ENCODE data around the gene KCNK3.

The KCNK3 gene

DNA sequence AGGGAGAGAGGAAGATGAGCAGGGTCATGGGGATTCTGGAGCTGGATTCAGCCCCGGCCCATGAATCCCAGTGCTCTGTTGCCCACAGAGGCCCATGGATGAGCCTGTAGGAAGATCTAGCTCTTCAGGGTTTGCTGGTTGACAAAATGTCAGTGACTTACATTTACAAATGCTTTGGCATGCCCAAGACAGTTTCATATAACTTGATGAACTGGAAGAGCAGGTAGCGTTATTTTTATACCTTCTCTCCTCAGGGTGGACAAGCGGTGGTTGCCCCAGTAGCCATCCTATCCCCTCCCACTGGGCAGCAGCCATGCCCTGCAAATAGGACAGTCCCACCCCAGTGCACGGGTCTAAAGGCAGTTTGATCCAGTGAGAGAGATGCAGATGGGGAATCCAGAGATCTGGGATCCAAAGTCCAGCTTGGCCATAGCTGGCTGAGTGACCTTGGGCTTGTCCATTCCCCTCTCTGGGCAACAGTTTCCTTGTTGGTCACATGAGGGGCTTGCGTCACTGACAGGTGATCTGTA is 21.5 kb upstream of the KCNK3 start:
- no peak overlapping the region for H3K9ac ChIP-seq (ENCODE audit: low read length)
- TF ChIP-seq, protein P1, sequence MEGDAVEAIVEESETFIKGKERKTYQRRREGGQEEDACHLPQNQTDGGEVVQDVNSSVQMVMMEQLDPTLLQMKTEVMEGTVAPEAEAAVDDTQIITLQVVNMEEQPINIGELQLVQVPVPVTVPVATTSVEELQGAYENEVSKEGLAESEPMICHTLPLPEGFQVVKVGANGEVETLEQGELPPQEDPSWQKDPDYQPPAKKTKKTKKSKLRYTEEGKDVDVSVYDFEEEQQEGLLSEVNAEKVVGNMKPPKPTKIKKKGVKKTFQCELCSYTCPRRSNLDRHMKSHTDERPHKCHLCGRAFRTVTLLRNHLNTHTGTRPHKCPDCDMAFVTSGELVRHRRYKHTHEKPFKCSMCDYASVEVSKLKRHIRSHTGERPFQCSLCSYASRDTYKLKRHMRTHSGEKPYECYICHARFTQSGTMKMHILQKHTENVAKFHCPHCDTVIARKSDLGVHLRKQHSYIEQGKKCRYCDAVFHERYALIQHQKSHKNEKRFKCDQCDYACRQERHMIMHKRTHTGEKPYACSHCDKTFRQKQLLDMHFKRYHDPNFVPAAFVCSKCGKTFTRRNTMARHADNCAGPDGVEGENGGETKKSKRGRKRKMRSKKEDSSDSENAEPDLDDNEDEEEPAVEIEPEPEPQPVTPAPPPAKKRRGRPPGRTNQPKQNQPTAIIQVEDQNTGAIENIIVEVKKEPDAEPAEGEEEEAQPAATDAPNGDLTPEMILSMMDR (IDR thresholded peaks at IDR 0.05; ENCODE audit: low read depth, low read length): no peak
- no peak for TF ChIP-seq EZH2phosphoT487 (IDR thresholded peaks at IDR 0.05; ENCODE audit: low read depth)

DNA sequence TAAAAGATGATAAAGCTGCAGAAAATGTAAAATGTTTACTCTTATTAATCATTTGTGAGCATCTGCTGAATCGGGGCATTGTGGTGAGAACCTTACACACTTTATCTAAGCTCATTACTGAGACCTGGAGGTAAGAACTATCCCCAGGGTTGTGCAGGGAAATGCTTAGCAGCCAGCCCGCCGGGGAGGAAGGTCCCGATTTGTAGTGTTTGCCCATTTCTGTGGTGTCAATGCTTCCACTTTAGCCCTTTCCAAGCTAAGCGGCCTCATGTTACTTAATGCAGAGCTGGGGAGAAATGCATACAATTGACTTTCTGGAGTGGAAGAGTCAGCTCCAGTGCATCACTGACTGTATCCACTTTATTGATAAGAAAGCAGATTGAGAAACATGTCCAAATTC is 20.8 kb upstream of the KCNK3 start:
- Histone ChIP-seq H4K20me1 (ENCODE audit: insufficient read depth, low read length) (no peaks in the 10 kb centered on the region), H3K9me3 (ENCODE audit: insufficient read depth, low read length) (no peaks in the 10 kb centered on the region), H3K4me1 (ENCODE audit: low read length) (no peaks in the 10 kb centered on the region), H3K9ac (ENCODE audit: low read length) (no peak overlapping the region), H3K4me3 (ENCODE audit: low read length) (no peak overlapping the region), H3K27ac (ENCODE audit: low read length) (no peak overlapping the region), H3K27me3 (ENCODE audit: low read depth, low read length) (peaks cover 38% of the 10 kb centered on the region), H3K4me2 (ENCODE audit: low read length) (no peak overlapping the region), H2AFZ (ENCODE audit: low read depth, low read length) (no peak overlapping the region), H3K79me2 (ENCODE audit: low read length) (no peaks in the 10 kb centered on the region), H3K36me3 (replicated peaks; ENCODE audit: low read depth, low read length) (no peaks in the 10 kb centered on the region)
- TF ChIP-seq, protein P1 (IDR thresholded peaks at IDR 0.05; ENCODE audit: low read depth, low read length): no peak
- no peak for TF ChIP-seq EZH2phosphoT487 (IDR thresholded peaks at IDR 0.05; ENCODE audit: low read depth)

More for the DNA sequence above, 21.5 kb upstream of the KCNK3 start:
- Histone ChIP-seq H3K27me3 (ENCODE audit: low read depth, low read length) (peaks cover 38% of the 10 kb centered on the region), H3K79me2 (ENCODE audit: low read length) (no peaks in the 10 kb centered on the region), H3K36me3 (replicated peaks; ENCODE audit: low read depth, low read length) (no peaks in the 10 kb centered on the region), H4K20me1 (ENCODE audit: insufficient read depth, low read length) (no peaks in the 10 kb centered on the region), H3K9me3 (ENCODE audit: insufficient read depth, low read length) (no peaks in the 10 kb centered on the region), H3K4me2 (ENCODE audit: low read length) (no peak overlapping the region), H3K4me3 (ENCODE audit: low read length) (no peak overlapping the region), H3K27ac (ENCODE audit: low read length) (no peak overlapping the region), H3K4me1 (ENCODE audit: low read length) (no peaks in the 10 kb centered on the region), H2AFZ (ENCODE audit: low read depth, low read length) (no peak overlapping the region)

DNA sequence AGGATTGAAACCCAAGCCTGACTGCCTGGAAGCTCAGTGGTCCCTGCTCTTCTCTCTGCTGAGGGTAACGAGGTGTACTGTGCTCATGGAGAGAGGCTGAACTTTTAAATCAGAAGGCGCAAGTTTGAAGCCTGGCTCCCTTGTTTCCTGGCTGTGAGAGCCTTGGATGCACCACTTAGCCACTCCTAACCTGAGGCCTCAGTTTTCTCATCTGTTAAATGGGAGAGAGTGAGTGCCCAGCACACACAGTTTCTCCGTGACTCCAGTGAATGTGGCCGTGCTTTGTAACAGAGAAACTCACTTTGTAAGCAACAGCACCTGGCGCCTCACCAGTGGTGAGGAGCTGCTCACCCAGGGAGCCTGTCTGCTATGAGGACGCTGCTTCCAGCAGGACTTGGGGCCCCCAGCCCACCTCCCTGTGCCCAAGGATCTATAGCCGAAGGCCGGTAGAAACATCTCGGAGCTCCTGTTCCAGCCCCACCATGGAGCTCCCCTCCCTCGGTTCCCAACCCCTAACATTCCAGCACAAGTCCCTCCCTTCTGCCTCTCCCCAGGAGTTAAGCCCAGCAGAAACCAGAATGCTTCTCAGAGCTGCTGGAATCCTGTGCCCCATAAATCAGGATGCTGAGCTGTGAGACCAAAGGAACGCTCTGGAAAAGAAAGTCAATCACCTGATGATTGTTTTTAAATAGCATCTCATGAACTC is 20.3 kb upstream of the KCNK3 start:
- H3K9ac ChIP-seq (ENCODE audit: low read length): no peak overlapping the region
- no peaks in the 10 kb centered on the region for H3K4me1 ChIP-seq (ENCODE audit: low read length)
- no peaks in the 10 kb centered on the region for H3K36me3 ChIP-seq (replicated peaks; ENCODE audit: low read depth, low read length)
- H3K79me2 ChIP-seq (ENCODE audit: low read length): no peaks in the 10 kb centered on the region
- H4K20me1 ChIP-seq (ENCODE audit: insufficient read depth, low read length): no peaks in the 10 kb centered on the region
- H3K4me2 ChIP-seq (ENCODE audit: low read length): no peak overlapping the region
- no peak overlapping the region for H3K4me3 ChIP-seq (ENCODE audit: low read length)
- H3K27ac ChIP-seq (ENCODE audit: low read length): no peak overlapping the region
- TF ChIP-seq EZH2phosphoT487 (IDR thresholded peaks at IDR 0.05; ENCODE audit: low read depth): no peak
- no peak overlapping the region for H2AFZ ChIP-seq (ENCODE audit: low read depth, low read length)
- H3K27me3 ChIP-seq (ENCODE audit: low read depth, low read length): peaks cover 40% of the 10 kb centered on the region
- H3K9me3 ChIP-seq (ENCODE audit: insufficient read depth, low read length): no peaks in the 10 kb centered on the region

DNA sequence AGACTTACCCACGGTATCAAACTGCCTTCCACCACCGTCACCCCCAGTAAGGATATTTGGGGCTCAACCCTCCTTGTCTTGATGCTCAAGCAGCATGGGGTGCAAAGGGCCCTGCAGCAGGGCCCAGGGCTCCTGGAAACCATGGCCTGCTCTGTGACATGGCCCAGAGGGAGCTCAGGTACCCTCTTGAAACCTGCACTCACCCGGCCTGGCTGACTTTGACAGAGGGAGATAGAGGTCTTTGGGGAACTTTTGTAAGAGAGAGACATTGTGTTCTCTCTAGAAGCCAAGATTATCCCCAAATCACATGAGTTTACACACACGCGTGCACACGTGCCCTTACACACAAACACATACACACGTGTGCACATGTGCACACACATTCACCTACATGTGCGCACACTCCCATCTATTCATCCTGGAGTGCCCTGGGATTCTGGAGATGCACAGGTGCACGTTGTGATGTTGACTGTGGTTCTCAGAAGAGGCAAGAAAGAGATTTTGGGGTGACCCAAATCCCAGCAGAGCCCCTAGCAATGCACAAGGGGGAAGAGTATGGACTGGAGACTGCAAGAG is 19.6 kb upstream of the KCNK3 start:
- H3K4me3 ChIP-seq (ENCODE audit: low read length): no peak overlapping the region
- no peak for TF ChIP-seq EZH2phosphoT487 (IDR thresholded peaks at IDR 0.05; ENCODE audit: low read depth)
- TF ChIP-seq, protein P1 (IDR thresholded peaks at IDR 0.05; ENCODE audit: low read depth, low read length): no peak
- H3K79me2 ChIP-seq (ENCODE audit: low read length): no peaks in the 10 kb centered on the region
- no peak overlapping the region for H3K27ac ChIP-seq (ENCODE audit: low read length)
- no peaks in the 10 kb centered on the region for H3K36me3 ChIP-seq (replicated peaks; ENCODE audit: low read depth, low read length)
- peaks cover 45% of the 10 kb centered on the region for H3K27me3 ChIP-seq (ENCODE audit: low read depth, low read length)
- H3K4me2 ChIP-seq (ENCODE audit: low read length): no peak overlapping the region
- no peaks in the 10 kb centered on the region for H4K20me1 ChIP-seq (ENCODE audit: insufficient read depth, low read length)
- H2AFZ ChIP-seq (ENCODE audit: low read depth, low read length): no peak overlapping the region
- H3K4me1 ChIP-seq (ENCODE audit: low read length): no peaks in the 10 kb centered on the region
- H3K9ac ChIP-seq (ENCODE audit: low read length): no peak overlapping the region
- H3K9me3 ChIP-seq (ENCODE audit: insufficient read depth, low read length): no peaks in the 10 kb centered on the region

All from OCI-LY3 (cell line).